Hepatic stellate cell (primary cell): Measurements from ENCODE around the gene ADRA2B.

Experiments used
- DNase-seq: peaks from one replicate; pipeline ENCODE4 v3.0.0; 2011; ENCODE audit warnings: low spot score

Gene ADRA2B

DNA sequence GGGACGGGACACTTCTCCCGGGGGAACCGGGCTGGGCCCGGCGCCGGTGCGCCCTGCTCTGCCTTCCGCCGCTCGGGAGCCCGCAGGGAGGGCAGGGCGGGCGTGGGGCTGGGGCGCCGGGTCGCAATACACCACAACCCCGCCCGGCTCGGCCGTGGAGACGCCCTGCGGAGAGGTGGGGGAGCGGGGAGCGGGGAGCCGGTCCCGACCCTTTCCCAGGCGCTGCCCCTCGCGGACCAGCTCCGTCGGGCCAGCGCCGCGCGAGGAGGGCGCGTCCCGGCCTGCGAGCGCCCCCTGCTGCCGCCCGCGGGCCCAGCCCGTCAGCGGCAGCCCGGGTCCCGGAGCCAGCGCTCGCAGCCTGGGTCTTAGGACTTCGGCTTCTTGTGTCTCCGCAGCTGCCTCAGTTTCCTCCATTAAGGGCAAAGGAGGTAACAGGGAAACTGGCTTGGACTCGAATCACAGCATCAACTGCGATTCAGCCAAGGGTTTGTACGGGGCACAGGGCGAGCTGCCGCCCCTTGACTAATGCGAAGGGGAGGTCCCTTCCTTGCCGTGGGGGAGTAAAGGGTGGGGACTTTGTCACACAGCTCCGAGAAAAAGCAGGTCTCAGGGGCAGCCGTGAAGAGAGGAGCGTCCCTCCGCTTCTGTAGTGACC, 635 bp upstream of the ADRA2B start:
- peak; percentile 92 for DNase-seq

DNA sequence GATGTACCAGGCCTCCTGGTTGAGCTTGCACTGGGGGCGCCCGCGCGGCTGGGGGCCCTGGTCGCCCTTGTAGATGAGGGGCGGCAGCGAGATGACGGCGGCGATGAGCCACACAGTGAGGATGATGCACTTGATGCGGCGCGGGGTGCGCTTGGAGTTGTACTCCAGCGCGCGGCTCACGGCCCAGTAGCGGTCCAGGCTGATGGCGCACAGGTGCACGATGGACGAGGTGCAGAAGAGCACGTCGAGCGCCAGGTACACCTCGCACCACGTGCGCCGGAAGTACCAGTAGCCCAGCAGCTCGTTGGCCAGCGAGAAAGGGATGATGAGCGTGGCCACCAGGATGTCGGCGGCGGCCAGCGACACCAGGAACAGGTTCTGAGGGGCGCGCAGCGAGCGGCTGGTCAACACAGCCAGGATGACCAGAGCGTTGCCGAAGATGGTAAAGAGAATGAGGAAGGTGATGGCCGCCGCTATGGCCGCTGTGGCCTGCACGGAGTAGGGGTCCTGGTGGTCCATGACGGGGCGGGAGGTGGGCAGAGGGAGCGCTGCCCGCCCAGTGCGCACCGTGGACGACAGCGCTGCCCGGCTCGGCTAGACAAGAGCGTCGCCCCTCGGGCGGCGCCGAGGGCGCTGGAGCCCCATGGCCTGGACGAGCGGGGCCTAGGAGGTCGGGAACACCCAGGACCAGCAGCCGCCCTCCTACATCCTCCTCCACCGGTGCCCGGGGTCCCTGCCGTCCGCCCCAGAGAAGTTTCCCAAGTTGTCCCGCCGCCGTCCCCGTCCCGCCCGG, 544 bp downstream of the ADRA2B start:
- DNase-seq, result no peak

DNA sequence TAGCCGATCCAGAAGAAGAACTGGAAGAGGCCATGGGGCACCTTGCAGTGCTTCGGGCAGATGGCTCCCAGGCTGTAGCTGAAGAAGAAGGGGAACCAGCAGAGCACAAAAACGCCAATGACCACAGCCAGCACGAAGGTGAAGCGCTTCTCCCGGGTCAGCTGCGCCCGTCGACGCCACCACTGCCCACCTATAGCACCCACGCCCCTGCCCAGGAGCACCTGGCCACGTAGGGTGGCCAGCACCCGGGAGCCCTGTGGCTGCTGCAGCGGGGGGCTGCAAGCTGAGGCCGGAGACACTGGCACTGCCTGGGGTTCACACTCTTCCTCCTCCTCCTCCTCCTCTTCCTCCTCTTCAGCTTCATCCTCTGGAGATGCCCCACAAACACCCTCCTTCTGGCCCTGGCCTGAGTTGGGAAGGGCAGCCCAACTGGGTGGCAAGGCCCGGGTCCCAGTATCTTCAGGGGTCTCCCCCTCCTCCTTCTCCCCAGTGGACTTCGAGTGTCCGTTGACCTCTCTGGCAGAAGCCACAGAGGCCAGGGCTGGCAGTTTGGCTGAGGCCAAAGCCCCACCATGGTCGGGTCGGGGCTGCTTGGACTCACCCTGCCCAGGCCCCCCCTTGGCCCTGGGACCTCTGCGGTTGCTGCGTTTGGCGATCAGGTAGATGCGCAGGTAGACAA, 1.3 kb downstream of the ADRA2B start:
- no peak for DNase-seq

DNA sequence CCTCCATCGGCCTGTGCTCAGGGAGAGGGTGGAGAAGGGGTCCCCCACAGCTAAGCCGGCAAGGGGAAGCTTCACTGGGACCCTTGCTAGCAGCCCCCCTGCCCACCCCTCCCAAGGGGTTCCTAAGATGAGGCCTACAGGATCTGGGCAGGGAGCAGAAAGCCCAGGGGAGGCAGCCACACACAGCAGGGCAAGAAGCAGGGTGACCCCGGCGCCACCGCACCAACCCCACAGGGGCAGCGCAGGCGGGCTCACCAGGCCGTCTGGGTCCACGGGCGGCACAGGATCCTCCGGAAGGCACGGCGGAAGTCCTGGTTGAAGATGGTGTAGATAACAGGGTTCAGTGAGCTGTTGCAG, 1.8 kb downstream of the ADRA2B start:
- no peak for DNase-seq

DNA sequence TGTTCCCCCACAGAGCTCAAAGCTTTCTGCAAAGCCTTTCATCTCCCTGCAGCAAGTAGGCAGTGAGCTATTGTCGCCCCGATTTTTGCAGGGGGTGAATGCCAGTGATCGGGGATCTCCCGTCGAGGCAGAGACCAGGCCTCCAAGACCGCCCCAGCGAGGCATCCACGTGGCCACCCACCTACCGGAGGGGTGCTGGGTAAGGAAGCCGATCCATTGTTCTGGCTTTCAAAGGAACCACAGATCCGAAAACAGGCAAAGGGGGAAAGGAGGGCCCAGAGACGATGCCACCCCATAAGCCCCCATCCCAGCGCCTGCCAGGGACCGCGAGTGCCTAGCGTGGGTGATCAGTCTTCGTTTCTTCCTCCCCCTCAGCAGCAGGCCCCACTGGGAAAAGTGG, 2.4 kb downstream of the ADRA2B start:
- no peak for DNase-seq

DNA sequence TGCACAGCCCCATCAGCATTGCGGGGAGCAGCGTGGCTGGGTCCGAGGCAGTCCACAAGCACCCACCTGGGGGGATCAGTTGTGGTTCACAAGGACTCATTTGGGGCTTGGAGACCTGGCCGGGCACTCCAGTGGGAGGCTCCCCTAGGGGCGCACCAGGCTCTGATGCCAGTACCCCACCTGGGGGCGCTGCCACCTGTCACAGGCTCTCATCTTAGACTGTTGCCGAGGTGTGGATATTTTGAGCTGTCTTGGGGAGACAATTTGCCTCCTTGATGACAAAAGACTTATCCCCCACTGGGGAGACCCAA, 3.0 kb downstream of the ADRA2B start:
- no peak for DNase-seq

DNA sequence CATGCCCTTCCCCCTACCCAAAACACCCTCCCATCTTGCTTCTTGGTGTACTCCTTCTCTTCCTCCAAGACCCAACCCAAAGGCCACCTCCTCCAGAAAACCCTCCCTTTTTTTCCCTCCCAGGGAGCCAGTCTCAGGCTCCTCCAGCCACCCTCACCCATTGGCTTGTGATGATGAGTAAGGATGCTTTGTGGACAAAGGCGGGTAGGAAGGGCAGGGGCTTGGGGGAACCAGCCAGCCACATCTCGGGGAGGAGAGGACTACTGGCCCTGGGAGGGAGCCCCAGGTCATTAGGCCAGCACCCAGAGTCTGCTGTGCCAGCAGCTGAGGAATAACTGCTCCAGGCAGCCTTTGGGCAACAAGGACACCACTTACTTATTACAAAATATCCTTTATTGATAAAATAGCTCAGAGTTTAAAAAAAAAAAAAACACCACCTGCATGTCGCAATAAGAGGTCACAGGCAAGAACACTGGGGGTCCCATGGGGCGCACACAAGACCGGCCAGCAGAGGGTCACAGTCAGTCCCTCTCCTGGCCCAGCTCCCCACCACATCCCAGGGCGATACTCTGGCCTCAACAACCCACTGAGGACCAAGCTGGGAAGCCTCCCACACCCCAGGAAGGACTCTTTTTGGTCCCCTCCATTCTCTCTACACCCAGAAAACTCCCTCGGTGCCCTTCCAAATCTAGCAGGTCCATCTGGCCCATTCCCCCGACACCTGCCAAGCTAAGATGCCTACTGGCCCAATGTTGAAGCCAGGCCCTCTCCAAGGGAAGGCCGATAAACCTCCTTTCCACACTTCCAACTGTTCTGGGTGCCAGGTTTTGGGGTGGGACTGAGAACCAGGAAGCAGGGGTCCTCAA, 3.6 kb downstream of the ADRA2B start:
- no peak for DNase-seq

DNA sequence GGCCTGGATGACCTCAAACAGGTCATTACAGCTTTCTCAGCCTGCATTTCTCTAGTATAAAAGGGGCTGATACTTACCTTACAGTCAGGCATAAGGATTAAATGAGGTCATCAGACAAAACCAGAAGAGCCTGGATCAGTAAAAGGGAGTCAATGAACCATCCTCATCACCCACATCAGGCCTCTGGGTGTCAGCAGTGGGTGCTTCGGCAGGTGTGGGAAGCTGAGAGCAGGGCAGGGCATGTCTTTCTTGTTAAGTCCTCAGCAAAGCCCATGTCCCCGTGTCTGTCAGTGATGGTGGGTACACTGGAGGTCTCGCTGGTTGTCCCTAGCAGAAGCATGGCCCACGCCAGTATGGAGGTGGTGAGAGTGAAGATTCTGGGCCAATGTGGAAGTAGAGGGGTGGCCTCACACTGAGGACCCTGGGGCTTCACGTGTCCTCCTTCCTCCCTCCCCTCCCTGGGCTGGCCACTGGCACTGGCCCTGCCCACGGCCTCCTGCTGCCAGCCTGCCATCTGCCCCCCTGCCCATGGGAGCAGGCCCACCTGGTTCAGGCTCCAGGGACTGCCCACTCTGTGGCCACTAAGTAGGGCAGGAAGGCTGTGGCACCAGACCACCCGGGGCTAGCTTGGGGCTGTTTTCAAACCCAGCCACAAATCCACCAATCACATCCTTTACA, 4.4 kb downstream of the ADRA2B start:
- DNase-seq, result no peak

DNA sequence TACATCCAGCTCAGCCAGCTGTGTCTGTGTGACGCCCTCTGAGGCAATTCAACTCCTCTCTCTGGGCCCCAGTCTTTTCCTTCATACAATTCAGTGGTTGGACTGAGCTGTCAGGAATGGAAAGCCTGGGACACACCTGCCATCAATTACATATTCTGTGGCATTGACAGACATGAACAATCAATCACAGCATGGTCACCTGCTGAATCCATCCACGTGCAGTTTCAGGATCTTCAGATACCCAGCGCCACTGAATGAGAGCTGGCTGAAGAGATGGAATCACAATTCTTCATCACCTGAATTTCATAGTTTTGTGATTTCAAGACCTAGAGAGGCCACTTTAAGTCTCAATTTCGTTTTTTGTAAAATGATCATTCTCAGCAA, 5.1 kb downstream of the ADRA2B start:
- DNase-seq, result no peak

DNA sequence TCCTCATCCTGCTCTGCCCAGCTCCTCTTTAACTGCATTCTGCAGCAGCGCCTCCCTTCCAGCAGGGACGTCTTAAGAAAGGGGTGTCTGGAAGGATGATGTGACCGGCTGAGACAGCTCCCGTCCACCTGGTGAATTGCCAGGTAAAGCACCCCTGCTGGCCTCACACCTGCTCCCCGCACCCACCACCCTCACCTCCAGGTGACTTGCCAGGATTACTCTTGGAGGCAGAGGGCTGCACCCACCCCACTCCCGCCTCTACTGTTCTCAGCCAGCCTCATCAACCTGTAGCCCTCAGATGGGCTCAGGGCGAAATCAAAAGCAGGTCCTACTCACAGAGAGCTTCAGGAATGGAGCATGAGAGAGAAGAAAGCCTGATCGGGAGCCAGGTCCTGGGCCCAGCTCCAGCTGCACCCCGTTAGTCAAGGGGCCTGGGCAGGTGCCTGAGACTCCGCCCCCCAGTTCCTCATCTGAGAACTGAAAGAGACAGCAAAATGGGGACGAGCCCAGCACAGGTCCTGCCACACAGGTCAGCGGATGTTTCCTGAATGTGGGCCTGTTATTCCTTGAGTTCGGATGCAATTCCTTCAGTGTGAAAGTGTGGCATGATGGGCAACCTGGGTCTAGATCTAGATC, 5.6 kb downstream of the ADRA2B start:
- DNase-seq, result no peak

DNA sequence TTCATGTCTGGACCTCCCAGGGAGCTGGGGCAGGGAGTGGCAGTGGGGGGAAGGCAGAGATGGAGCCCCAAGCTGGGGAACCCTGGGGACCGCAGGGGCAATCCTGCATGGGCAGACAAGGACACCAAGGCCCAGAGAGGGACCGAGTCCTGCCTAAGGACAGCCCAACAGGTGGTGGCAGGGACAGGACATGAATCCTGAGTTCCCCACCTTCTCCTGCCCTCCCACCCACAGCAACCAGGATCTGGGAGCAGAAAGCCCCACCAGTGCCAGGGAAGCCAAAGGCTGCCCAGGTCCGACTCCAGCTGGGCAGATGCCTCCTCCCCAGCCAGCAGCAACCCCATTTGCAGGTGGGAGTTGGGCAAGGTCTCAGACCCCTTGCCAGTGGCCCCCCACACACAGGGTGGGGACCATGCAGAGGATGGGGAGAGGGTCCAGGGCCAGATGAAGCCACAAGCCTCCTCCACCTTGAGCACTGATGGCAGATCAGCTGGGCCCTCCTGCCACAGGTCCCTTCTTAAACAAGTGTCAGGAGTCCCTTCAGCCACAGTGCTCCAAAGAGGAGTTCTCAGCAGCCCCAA, 6.3 kb downstream of the ADRA2B start:
- DNase-seq, result no peak

DNA sequence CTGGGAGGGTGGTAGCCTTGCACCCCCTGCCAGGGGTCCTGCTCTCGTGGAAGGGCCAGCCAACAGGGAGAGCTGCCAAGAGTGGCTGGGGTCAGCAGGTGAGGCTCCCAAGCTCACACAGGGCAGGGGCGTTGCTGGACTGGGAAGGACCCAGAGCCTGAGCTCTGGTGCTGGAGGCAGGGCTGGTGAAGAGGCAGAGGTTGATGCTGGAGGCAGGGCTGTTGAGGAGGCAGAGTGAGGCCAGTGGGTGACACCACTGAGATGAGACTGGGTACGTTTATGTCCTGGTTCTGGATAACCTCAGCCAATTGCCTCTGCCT, 7.0 kb downstream of the ADRA2B start:
- DNase-seq, result no peak

DNA sequence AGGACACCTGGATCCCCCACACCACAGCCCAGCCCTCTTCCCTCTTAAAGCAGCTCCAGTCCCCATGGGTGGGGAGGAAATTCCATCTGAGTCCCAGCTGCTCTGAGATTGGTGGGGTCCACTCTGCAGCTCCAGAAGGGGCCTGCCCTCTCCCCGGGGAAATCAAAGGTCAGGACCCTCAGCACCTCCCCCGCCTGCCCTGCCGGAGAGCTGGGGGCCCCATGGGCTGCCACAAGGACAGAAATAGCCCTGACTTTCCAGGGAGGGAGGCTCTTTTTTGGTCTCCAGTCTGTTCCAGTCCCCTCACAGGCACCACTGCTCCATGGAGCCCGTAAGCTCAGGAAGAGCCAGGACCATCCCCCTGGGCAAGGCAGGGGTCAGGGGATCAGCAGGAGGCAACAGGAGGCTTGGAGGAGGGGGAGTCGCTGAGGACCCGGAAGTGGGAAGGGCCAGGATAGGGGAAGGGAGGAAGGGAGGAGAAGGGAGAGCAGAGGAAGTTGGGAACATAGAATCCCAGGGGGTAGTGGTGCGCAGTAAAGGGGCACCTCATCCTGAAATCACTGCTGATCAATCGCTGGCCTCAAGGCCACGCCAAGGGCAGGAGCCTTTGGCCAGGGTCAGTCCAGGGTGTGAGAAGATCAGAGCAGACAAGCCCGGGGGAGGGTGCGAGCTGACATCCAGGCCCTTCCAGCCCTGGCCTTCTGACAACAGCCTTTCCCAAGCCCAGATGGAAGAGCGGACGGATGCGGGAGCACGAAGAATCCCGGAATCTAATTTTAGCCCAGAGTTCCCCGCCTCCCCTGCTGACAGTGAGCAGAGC, 7.6 kb downstream of the ADRA2B start:
- no peak for DNase-seq

DNA sequence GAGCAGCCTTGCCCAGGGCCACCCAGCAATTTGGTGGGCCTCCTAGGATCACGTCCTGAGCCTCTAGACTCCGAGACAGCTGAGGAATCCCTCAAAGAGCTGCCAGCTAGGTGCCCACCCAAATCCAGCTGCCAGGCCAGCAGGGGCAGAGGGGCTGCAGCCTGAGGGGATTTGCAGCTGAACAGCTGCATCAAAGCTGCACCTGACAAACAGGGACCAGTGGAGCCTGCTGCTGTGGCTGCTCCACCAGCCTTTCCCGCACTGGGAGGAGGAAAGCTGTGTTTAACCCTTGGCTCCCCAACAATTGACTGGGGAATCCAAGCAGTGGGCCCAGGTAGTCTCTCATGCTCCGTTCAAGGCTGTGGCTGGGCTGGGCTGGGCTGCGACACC, 8.2 kb downstream of the ADRA2B start:
- DNase-seq, result no peak

DNA sequence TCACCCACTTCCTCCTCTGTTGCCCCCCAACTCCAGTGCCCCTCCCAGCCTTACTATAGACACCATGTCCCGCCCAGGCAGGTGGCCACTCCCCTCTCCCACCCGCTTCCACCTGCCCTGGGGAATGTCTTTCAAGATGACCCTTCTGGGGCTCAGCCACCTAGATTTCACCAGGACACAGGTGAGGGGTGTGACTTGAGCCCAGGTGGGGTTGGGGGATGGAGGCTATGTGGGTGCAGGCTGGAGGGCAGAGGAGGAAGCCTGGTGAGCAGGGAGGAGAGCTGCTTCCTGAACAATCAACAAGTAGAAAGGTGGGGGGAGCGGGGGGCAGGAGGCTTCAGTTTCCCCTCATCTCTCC, 8.7 kb downstream of the ADRA2B start:
- DNase-seq, result no peak

DNA sequence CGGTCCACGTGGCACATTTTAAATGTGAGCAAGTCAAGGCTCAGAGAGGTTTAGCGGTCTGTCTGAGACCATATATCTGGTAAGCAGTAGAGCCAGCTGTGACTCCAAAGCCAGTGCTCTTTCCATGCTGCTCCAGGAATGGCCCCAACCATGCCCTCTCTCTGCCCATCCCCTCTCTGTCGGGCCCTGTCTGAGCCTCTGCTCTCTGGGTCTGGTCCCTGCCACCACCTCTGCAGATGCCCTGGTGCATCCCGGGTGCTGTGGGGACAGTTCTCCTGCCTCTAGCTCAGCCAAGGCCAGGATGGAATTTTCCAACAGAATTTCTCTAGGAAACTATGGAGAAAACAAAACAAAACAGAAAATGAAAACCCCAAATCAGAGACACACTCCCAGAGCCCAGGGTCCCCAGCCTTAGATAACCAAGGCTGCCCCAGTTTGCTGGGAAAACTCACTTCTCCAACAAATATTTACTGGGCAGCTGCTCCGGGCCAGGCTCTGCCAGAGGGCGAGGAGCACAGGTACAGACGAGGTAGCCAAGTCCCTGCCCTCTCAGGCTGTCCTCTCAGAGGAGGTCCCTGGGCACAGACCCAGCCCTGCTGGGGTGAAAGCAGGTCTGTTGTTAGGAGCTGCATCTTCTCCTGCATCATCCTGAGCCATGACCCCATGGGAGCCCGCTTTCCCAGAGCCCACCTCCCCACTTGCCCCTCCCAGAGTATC, 9.2 kb downstream of the ADRA2B start:
- no peak for DNase-seq

DNA sequence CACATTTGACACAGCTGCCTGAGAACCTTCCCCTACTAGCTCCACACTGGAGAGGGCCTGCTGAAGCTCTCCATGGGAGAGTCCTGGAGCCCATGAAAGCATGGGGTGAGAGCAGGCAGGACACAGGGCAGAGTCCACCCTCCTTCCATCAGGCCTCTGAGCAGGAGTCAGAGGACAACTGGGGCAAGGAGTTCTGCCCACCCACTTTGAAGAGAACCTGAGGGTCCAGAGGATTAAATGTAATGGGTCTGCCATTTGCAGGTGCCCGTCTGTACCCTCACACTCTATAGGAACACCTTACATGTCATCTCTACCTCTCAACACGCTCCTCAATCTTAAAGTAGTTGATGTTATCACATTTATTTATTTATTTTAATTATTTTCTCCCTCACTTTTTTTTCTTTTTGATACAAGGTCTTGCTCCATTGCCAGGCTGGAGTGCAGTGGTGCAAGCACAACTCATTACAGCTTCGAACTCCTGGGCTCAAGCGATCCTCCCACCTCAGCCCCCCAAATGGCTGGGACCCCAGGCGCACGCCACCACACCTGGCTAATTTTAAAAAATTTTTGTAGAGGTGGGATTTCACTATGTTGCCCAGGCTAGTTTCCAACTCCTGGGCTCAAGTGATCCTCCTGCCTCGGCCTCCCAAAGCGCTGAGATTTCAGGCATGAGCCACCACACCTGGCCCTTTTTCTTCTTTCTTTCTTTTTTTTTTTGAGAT, 10.2 kb downstream of the ADRA2B start:
- no peak for DNase-seq

DNA sequence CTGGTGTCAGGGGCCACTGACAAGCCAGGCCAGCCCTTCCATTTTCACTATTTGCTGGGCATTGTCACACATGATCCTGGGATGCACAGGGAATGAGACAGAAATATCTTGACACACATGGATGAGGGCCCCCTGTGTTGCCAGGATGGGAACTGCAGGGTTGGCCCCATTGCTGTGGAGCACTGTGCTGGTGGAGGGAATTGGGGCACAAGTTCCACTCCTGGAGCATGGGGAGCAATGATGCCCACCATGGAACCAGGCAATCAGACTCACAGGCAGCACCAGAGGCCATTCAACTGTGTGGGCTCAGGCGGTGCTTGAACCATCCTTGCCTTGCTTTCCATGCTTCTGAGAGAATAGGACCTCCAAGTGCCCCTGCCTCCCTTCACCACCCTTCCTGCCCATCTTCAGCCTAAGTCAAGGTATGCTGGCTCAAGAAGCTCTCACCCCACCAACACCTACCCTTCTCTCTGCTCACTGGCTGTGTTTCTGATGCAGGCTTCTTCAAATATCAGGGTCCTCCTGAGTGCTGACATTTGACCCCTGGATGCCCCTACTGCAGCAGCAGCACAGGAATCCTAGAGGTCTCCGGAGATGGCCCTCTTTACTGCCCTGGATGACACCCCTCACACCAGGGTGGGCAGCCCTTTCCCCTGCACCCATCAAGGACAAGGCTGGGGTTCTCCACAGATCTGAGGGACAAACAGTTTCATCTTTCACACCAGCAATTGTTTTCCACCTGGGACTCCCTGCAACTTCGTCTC, 11.0 kb downstream of the ADRA2B start:
- DNase-seq, result no peak

DNA sequence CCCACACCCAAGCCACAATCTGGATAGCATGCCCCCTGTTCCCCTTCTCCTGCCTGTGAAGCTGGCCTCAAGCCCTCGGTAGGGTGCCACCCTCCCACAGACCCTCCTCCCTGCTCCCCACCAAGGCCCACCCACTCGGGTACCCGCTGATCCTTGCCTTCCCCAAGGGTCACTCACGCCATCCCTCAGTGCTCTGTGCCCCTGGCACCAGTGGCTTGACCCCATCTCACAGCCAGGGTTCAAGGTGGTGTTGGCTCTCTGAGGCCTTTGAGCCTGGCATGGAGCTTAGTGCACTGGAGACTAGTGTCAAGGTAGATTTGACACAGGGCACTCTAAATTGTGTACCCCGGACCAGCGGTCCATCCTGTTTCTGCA, 11.9 kb downstream of the ADRA2B start:
- DNase-seq, result no peak
